HT1080 (cell line): ENCODE measurements around the gene ZNF782. TPM values are rescaled to one million over a fixed set of nuclear protein-coding genes. Genes with fewer than 3 reads are reported as not detected.
"Not testable (repeated sequence)": the region's sequence is repeated elsewhere in the genome, so short reads cannot be mapped to it uniquely, and the experiment has no call there.

Experiments
- DNase-seq: peaks from one replicate; pipeline ENCODE4 v3.0.0-alpha.2; 2015; ENCODE audit warnings: low read depth
- polyA plus RNA-seq, 2 experiments: library from polyadenylated mRNA; depleted of rRNA; stranded (reverse); fragments of >200 nt; gene quantifications; 2 replicates each; pipeline ENCODE4 v1.2.3, GENCODE V29; 2015
- total RNA-seq: library from RNA; depleted of rRNA; stranded (reverse); fragments of >200 nt; shearing (Covaris generic); gene quantifications from 2 replicates; pipeline ENCODE4 v1.2.3, GENCODE V29; 2014; rRNA removed

Gene ZNF782
- total RNA-seq: 3.3 and 3.9 TPM in 2 replicates
- polyA plus RNA-seq (2015; cell fraction: cytosol; rRNA removed): 2.0 and 2.4 TPM in 2 replicates
- 3.6 and 13.8 TPM in 2 replicates for polyA plus RNA-seq (2015; cell fraction: nucleus; rRNA removed)

- DNase-seq: peak; percentile 94
Measured at GRCh38 chr9:96853781-96854650, at the start of gene ZNF782. ZNF782 (minus strand) TSS chr9:96854514; CDS start chr9:96851961, 2,553 bp downstream.

DNA sequence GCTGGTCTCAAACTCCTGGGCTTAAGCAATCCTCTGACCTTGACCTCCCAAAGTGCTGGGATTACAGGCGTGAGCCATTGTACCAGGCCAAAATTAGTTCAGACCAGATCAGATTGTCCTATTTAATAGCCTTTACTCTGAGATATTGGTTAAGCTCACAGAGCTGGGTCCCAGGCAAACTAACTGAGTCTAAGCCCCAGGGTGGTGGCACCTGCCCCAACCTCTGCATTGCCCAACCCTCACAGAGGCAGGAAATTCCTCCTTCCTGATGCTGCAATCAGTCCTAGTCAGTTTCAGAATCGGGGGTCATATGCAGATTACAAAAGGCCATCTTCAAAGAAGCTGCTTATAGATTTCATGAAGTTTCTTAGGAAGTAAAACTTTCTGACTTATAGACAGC is 45.7 kb upstream of the ZNF782 start:
- DNase-seq: not testable (repeated sequence)

- DNase-seq: no peak
Measured at GRCh38 chr9:96892131-96892530, 37.8 kb upstream of the ZNF782 start.

- no peak for DNase-seq
Measured at GRCh38 chr9:96888591-96888990, 34.3 kb upstream of the ZNF782 start.

- no peak for DNase-seq
Measured at GRCh38 chr9:96885424-96885823, 31.1 kb upstream of the ZNF782 start.

- DNase-seq: peak; percentile 93
Measured at GRCh38 chr9:96884443-96884842, 30.1 kb upstream of the ZNF782 start.

GRCh38 chr9:96883922-96884321 is 29.6 kb upstream of the ZNF782 start:
- no peak for DNase-seq

DNA sequence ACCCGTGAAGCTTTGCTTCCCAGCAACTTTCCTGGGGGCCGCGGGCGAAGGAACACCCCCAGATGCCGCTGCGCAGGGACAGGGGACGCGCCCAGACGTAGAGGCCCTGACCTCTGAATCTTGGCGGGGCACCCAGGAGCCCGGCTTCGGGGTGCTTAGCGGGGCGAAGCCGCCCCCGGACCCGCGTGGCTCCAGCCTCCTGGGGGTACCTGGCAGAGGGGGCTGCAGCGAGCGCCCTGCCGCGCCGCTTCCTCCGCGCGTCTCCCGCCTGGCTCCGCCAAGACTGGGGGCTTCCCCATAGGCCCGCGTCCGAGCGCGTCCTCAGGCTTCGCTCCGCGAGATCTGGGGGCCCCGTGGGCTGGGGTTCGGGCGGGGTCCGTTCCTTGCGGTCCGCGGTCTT is 23.0 kb upstream of the ZNF782 start:
- DNase-seq: no peak

GRCh38 chr9:96875461-96876142 is 21.3 kb upstream of the ZNF782 start:
- peak; percentile 71 for DNase-seq

GRCh38 chr9:96874947-96875460 is 20.7 kb upstream of the ZNF782 start:
- DNase-seq: peak; percentile 81

DNA sequence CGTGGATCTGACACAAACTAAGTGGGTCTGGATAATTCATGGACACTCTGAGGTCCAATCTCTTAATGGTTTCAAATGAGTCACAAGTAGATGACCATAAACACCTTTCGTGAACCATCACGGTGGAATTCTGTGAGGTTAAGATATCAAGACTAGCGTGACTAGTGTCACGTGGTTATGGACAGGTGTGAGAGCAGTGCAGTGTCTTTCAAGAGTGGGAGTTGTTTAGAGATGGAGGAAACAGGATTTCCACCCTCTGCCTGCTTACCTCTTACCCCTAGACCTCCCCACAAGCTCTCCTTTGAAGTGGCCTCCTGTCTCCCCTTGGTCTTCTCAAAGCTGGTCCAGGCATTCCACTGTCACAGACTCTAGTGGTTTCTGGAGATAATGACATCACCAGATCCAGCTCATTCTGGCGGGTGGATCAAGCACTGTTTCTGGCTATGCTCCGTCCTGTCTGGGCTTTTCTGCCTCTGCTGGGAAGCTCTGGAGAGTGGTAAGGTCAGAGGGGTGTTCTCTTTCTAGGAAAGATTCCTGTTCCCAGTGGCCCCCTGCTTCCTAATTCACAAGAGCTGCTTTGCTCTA is 20.0 kb upstream of the ZNF782 start:
- no peak for DNase-seq

GRCh38 chr9:96871176-96871575 is 16.9 kb upstream of the ZNF782 start:
- no peak for DNase-seq

DNA sequence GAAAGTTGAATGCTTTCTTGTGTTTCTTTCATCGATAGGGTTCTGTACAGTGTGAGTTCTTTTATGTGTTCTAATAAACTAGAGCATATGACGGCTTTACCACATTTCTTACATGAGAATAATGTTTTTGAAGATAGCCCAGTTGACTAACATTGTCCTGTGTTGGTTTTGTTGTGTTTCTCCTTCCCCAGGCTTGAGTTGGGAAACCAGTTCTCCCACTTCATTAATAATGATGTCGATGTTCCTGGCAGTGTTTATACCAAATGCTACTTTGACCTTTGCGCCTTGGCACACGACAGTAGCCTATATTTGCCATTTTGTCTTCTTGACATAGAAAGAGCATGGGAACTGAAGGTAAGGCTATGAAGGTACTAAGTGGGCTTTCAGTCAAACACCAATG is 14.4 kb upstream of the ZNF782 start:
- no peak for DNase-seq

- DNase-seq: no peak
Measured at GRCh38 chr9:96867079-96867804, 12.9 kb upstream of the ZNF782 start.

DNA sequence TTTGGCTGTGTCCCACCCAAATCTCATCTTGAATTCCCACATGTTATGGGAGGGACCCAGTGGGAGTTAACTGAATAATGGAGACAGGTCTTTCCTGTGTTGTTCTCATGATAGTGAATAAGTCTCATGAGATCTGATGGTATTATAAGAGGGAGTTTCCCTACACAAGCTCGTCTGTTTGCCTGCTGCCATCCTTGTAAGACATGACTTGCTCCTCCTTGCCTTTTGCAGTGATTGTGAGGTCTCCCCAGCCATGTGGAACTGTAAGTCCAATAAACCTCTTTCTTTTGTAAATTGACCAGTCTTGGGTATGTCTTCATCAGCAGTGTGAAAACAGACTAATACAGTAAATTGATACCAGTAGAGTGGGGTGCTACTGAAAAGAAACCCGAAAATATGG is 10.9 kb upstream of the ZNF782 start:
- DNase-seq: not testable (repeated sequence)

GRCh38 chr9:96859461-96860198 is 5.3 kb upstream of the ZNF782 start:
- peak; percentile 62 for DNase-seq

DNA sequence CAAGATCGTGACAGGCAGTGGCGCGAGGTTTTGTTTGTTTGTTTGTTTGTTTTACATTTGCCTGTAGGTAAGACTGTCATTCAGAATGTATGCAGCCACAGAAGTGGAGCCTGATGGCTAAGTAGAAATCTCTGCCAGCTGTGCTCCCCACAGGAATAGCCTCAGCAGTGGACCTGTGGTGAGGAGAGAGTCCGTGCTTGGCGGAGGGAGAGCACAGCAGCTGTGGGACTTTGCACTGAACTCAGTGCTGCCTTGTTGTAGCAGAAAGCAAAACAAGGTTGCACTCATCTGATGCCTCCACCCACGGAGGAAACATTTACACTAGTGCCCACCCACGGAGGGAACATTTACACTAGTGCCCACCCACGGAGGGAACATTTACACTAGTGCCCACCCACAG is 4.4 kb upstream of the ZNF782 start:
- no peak for DNase-seq

DNA sequence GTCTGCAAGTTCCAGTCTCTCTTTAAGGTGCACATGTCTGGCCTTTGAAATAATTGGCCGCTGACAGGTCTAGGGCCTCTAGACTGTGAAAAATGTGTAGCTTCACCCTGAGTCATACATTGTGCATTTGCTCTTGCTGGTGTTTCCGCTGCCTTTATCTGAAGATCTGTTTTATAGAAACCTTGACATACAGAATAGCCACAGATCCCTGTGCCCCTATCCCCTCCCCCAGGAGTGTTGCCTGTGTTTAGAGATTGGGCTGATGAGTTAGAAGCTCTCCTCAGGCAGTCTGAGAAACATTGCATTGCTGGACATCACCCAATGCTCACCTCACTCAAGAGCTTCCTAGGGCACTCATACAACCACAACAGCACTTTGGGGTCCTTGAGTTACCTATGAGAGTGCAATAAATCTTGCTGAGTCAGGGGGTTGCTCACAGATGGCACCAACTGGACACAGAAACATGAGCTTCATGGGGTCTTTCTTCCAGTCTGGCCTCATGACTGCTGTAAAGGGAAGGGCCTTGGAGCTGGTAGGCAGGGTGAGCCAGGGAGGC is 3.8 kb upstream of the ZNF782 start:
- DNase-seq: peak; percentile 86

DNA sequence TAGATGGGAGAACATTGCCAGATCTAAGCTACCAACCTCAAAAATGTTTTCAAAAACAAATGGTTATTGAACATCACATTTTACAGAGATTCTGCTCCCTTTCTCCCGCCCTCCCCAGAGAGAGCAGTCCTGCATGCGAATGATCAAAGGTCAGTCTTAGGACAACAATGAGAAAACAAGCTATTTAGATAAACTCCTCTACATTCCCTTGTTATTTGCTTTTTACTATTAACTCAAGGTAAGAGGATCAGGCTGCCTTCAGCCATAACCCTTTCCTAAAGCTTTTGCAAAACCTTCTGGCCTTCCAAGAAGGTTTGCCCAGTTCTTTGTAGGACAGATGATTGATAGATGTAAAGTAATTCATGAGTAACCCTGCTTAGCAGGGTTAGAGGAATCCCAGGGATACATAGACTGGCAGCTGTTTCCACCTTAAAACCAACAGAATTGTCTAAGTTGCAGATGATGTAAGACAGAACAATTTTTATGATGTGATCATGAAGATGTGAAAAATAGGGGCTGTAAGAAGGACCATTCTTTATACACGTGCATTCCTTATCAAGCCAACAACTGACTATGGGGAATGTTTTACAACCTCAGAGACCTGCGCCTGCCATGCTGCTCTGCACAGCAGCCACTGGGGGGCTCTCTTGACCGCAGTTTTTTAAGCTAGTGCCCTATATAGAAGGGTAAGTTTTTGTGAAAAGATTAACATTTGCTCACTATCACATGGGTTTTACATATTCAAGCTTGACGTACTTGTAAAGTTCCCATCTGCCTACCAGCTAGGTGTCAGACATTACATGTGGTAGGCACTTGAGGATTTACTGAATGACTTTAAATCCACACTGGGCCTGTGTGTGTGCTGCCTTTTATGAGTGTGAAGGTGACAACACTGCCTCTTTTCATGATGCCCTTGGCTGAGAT is 2.3 kb upstream of the ZNF782 start:
- peak; percentile 57 for DNase-seq
